Progenitor cell of endocrine pancreas (in vitro differentiated cells): ENCODE data around the gene DAZAP1. TPM values are rescaled to one million over a fixed set of nuclear protein-coding genes. Genes with fewer than 3 reads are reported as not detected.
A peak's percentile ranks its signal among the peaks of the same experiment; 100 is the strongest.

Experiments used
- DNase-seq: peaks from one replicate; pipeline ENCODE4 v3.0.0; 2021; ENCODE audit warnings: low spot score; ENCODE audit not compliant: unreplicated experiment
- H3K27ac Mint-ChIP-seq: 2 replicates; pipeline ENCODE4 v1.8.0; 2021; ENCODE audit warnings: mild to moderate bottlenecking, moderate library complexity, mixed read lengths
- H3K27me3 Mint-ChIP-seq: 2 replicates; pipeline ENCODE4 v1.8.0; 2021; ENCODE audit warnings: mixed read lengths
- H3K36me3 Mint-ChIP-seq: 2 replicates; pipeline ENCODE4 v1.8.0; 2022; ENCODE audit warnings: mixed read lengths; ENCODE audit not compliant: insufficient read depth
- H3K4me1 Mint-ChIP-seq: 2 replicates; pipeline ENCODE4 v1.8.0; 2021; ENCODE audit warnings: low read depth, mixed read lengths
- H3K4me3 Mint-ChIP-seq: 2 replicates; pipeline ENCODE4 v1.8.0; 2021; ENCODE audit warnings: low read depth, mild to moderate bottlenecking, moderate library complexity, mixed read lengths
- H3K9me3 Mint-ChIP-seq: 2 replicates; pipeline ENCODE4 v1.8.0; 2021; ENCODE audit warnings: low read depth, mixed read lengths
- CTCF ChIP-seq: fragments of 200-600 bp; sonication (generic); IDR thresholded peaks from one replicate; pipeline ENCODE4 v1.5.0; 2021; ENCODE audit warnings: antibody characterized with exemption, mild to moderate bottlenecking; ENCODE audit not compliant: unreplicated experiment
- total RNA-seq: library from RNA; stranded (reverse); gene quantifications from 2 replicates; pipeline ENCODE4 v1.2.1, GENCODE V29; 2021

DAZAP1 gene
- total RNA-seq, 1 donor from 2014 or later: 131 TPM

- Mint-ChIP-seq H3K36me3 (peaks cover 22% of the 10 kb centered on the region), H3K27ac (no peak overlapping the region), H3K27me3 (no peaks in the 10 kb centered on the region), H3K9me3 (no peaks in the 10 kb centered on the region), H3K4me1 (no peaks in the 10 kb centered on the region), H3K4me3 (no peak overlapping the region)
- TF ChIP-seq CTCF: no peak
- DNase-seq: no peak
These were observed 33.7 kb upstream of the DAZAP1 start for GRCh38 chr19:1373534-1374249.

- no peaks in the 10 kb centered on the region for H3K9me3 Mint-ChIP-seq
- H3K36me3 Mint-ChIP-seq: peaks cover 22% of the 10 kb centered on the region
- no peaks in the 10 kb centered on the region for H3K27me3 Mint-ChIP-seq
- H3K4me1 Mint-ChIP-seq: no peaks in the 10 kb centered on the region
- no peak overlapping the region for H3K27ac Mint-ChIP-seq
- TF ChIP-seq CTCF: no peak
- DNase-seq: no peak
- no peak overlapping the region for H3K4me3 Mint-ChIP-seq
These were observed 33.2 kb upstream of the DAZAP1 start for GRCh38 chr19:1374250-1374577.

GRCh38 chr19:1376415-1376805 is 31.0 kb upstream of the DAZAP1 start:
- DNase-seq: no peak
- H3K4me1 Mint-ChIP-seq: peaks cover under 1% of the 10 kb centered on the region
- H3K4me3 Mint-ChIP-seq: no peak overlapping the region
- H3K27me3 Mint-ChIP-seq: no peaks in the 10 kb centered on the region
- H3K27ac Mint-ChIP-seq: no peak overlapping the region
- no peaks in the 10 kb centered on the region for H3K9me3 Mint-ChIP-seq
- peaks cover 18% of the 10 kb centered on the region for H3K36me3 Mint-ChIP-seq
- TF ChIP-seq CTCF: no peak

DNA sequence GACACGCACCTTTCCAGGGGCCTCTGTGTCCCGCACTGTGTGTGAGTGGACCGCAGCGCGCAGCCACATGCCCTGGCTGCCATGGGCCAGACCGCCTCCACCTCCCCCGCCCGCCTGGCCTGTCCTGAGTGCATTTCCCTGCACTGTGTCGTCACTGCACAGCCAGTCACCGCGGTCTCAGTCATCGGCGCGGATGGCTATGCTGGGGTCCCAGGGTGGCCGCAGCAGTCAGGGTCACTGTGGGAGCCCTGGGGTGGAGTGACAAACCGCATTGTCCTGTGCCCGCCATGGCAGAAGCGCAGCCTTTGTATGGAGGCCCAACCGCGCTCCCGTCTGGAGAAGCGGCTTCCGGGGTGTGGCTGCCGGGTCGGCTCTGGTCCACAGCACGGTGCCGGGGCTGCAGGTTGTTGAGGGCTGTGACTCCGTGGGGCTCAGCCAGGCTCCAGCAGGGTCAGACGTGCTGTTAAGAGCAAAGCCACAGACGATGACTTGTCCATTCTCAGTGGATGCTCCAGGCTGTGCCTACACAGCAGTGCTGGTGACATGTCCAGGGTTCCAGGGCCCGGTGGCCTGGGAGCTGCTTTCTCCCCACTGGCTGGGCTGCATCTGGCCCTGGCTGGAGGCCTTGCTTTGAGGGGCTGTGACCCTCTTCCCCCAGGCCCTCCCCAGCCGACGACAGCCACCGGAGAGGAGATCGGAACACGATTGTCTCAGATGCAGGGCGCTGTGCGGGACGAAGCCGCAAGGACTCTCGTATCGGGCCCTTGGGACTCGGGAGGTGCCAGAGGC is 30.0 kb upstream of the DAZAP1 start:
- no peak for TF ChIP-seq CTCF
- H3K4me1 Mint-ChIP-seq: peaks cover 2% of the 10 kb centered on the region
- H3K4me3 Mint-ChIP-seq: no peak overlapping the region
- no peaks in the 10 kb centered on the region for H3K27me3 Mint-ChIP-seq
- peaks cover 15% of the 10 kb centered on the region for H3K36me3 Mint-ChIP-seq
- H3K27ac Mint-ChIP-seq: no peak overlapping the region
- no peak for DNase-seq
- no peaks in the 10 kb centered on the region for H3K9me3 Mint-ChIP-seq

- peaks cover 2% of the 10 kb centered on the region for H3K4me1 Mint-ChIP-seq
- no peaks in the 10 kb centered on the region for H3K27me3 Mint-ChIP-seq
- no peaks in the 10 kb centered on the region for H3K9me3 Mint-ChIP-seq
- DNase-seq: no peak
- no peak overlapping the region for H3K4me3 Mint-ChIP-seq
- H3K27ac Mint-ChIP-seq: no peak overlapping the region
- H3K36me3 Mint-ChIP-seq: peaks cover 12% of the 10 kb centered on the region
- TF ChIP-seq CTCF: peak; percentile 13
These were observed 29.2 kb upstream of the DAZAP1 start for GRCh38 chr19:1377965-1378785.
